ENCODE measurements around the gene RIPOR3. TPM values are rescaled to one million over a fixed set of nuclear protein-coding genes. Genes with fewer than 3 reads are reported as not detected.

The RIPOR3 gene
- total and polyA plus RNA-seq, 4 donors: 4.3 to 9.9 (median 7.7) TPM

- DNase-seq: no peak
- Histone ChIP-seq H3K4me3 (no peak overlapping the region), H3K27ac (ENCODE audit: low read depth in 1 of 2, low read length in 1 of 2) (no peak overlapping the region), H3K9me3 (ENCODE audit: control insufficient read depth in 4 of 4, insufficient read depth in 3 of 4, low read length in 3 of 4) (no peaks in the 10 kb centered on the region), H3K36me3 (ENCODE audit: control insufficient read depth in 4 of 4, insufficient read depth in 4 of 4, low read length in 4 of 4) (no peaks in the 10 kb centered on the region), H3K27me3 (ENCODE audit: control insufficient read depth in 3 of 3, insufficient read depth in 3 of 3, low read length in 2 of 3) (no peaks in the 10 kb centered on the region), H3K4me1 (ENCODE audit: control insufficient read depth in 5 of 5, insufficient read depth in 5 of 5, low read length in 5 of 5) (peaks cover 0 to 2% (median 0%) of the 10 kb centered on the region in 5 donors), H3K9ac (ENCODE audit: insufficient read depth in 1 of 2, low read length in 2 of 2) (no peak overlapping the region)
- TF ChIP-seq, protein P1, sequence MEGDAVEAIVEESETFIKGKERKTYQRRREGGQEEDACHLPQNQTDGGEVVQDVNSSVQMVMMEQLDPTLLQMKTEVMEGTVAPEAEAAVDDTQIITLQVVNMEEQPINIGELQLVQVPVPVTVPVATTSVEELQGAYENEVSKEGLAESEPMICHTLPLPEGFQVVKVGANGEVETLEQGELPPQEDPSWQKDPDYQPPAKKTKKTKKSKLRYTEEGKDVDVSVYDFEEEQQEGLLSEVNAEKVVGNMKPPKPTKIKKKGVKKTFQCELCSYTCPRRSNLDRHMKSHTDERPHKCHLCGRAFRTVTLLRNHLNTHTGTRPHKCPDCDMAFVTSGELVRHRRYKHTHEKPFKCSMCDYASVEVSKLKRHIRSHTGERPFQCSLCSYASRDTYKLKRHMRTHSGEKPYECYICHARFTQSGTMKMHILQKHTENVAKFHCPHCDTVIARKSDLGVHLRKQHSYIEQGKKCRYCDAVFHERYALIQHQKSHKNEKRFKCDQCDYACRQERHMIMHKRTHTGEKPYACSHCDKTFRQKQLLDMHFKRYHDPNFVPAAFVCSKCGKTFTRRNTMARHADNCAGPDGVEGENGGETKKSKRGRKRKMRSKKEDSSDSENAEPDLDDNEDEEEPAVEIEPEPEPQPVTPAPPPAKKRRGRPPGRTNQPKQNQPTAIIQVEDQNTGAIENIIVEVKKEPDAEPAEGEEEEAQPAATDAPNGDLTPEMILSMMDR (IDR thresholded peaks at IDR 0.05; ENCODE audit: control extremely low read depth, extremely low read depth): no peak
- ATAC-seq (ENCODE audit: insufficient read depth, low FRiP score): no peak
- 74 to 81% methylated on average over 5 of the region's 5 CpGs for WGBS, 2 donors
Observed at GRCh38 chr20:50709636-50709973, 18.3 kb upstream of the RIPOR3 start.

DNA sequence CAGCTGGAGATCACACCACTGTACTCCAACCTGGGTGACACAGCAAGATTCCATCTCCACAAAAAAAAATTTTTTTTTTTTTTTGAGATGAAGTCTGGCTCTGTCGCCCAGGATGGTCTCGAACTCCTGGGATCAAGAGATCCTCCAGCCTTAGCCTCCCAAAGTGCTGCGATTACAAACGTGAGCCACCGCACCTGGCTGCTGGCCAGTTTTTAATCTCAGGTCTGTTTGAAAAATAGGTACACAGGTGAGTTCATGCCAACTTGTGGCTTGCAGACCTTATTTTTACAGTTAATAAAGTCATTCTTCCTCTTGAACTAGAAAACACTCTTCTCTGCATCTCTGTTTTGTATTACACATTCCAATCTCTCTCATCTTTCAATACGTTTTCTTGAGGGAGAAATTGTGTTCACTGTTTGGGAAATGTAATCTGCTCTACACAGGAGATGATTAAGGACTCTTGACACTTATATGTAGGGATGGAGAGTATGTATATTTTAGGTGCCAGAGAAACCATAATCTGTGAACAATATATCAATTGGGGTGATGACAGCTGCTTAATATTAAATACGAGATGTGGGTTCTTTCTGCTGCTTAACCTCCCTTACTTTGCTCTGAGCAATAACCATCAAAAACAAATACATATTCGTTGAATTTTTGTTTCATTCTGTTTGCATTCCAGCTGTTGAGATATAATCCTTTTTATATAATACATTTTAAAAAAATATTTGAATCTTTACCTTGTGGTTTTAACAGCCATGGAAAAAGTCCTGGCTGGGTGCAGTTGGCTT lies 17.7 kb upstream of the RIPOR3 start:
- ATAC-seq (ENCODE audit: insufficient read depth, low FRiP score) (no peak), DNase-seq (peak in 1 of 3 donors; percentile 31)
- Histone ChIP-seq H3K9ac (ENCODE audit: insufficient read depth in 1 of 2, low read length in 2 of 2) (no peak overlapping the region), H3K36me3 (ENCODE audit: control insufficient read depth in 4 of 4, insufficient read depth in 4 of 4, low read length in 4 of 4) (no peaks in the 10 kb centered on the region), H3K27me3 (ENCODE audit: control insufficient read depth in 3 of 3, insufficient read depth in 3 of 3, low read length in 2 of 3) (no peaks in the 10 kb centered on the region), H3K9me3 (ENCODE audit: control insufficient read depth in 4 of 4, insufficient read depth in 3 of 4, low read length in 3 of 4) (no peaks in the 10 kb centered on the region), H3K27ac (ENCODE audit: low read depth in 1 of 2, low read length in 1 of 2) (no peak overlapping the region), H3K4me3 (no peak overlapping the region), H3K4me1 (ENCODE audit: control insufficient read depth in 5 of 5, insufficient read depth in 5 of 5, low read length in 5 of 5) (peaks cover 0 to 2% (median 0%) of the 10 kb centered on the region in 5 donors)
- TF ChIP-seq, protein P1 (IDR thresholded peaks at IDR 0.05; ENCODE audit: control extremely low read depth, extremely low read depth): no peak
- WGBS, 2 donors: 71 to 83% methylated on average over 8 of the region's 8 CpGs

GRCh38 chr20:50704971-50705370 lies 13.6 kb upstream of the RIPOR3 start:
- 100% methylated on average over 1 of the region's 1 CpG for WGBS, 2 donors
- peaks cover 0 to 11% (median 0%) of the 10 kb centered on the region in 5 donors for H3K4me1 ChIP-seq (ENCODE audit: control insufficient read depth in 5 of 5, insufficient read depth in 5 of 5, low read length in 5 of 5)
- H3K36me3 ChIP-seq (ENCODE audit: control insufficient read depth in 4 of 4, insufficient read depth in 4 of 4, low read length in 4 of 4): no peaks in the 10 kb centered on the region
- no peak overlapping the region for H3K27ac ChIP-seq (ENCODE audit: low read depth in 1 of 2, low read length in 1 of 2)
- DNase-seq: no peak
- no peaks in the 10 kb centered on the region for H3K27me3 ChIP-seq (ENCODE audit: control insufficient read depth in 3 of 3, insufficient read depth in 3 of 3, low read length in 2 of 3)
- no peaks in the 10 kb centered on the region for H3K9me3 ChIP-seq (ENCODE audit: control insufficient read depth in 4 of 4, insufficient read depth in 3 of 4, low read length in 3 of 4)
- ATAC-seq (ENCODE audit: insufficient read depth, low FRiP score): no peak
- TF ChIP-seq, protein P1 (IDR thresholded peaks at IDR 0.05; ENCODE audit: control extremely low read depth, extremely low read depth): no peak
- no peak overlapping the region for H3K4me3 ChIP-seq
- H3K9ac ChIP-seq (ENCODE audit: insufficient read depth in 1 of 2, low read length in 2 of 2): no peak overlapping the region

Data from lung (tissue), 12 donors.